ENCODE measurements around the gene ANTXR1.
"Not testable (repeated sequence)": the region's sequence is repeated elsewhere in the genome, so short reads cannot be mapped to it uniquely, and the experiment has no call there.

The ANTXR1 gene

DNA sequence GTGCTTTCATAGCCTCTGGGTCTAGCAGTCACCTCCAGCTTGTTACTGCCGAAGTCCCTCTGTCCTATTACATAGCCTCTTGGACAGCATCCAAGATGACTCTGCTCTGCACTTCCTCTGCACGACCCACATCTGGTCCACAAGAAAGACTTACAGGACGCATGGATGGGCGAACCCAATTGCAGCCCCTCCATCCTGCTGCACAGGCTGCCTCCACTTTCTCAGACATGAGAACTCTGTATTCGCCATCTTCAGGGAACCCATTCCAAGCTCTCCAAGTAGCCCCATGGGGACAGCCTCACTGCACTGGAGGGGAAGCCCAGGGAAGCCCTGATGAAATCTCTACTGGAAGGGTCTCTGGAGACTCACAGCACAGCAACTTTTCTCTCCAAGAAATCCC, 201.9 kb downstream of the ANTXR1 start:
- no peak for DNase-seq

DNA sequence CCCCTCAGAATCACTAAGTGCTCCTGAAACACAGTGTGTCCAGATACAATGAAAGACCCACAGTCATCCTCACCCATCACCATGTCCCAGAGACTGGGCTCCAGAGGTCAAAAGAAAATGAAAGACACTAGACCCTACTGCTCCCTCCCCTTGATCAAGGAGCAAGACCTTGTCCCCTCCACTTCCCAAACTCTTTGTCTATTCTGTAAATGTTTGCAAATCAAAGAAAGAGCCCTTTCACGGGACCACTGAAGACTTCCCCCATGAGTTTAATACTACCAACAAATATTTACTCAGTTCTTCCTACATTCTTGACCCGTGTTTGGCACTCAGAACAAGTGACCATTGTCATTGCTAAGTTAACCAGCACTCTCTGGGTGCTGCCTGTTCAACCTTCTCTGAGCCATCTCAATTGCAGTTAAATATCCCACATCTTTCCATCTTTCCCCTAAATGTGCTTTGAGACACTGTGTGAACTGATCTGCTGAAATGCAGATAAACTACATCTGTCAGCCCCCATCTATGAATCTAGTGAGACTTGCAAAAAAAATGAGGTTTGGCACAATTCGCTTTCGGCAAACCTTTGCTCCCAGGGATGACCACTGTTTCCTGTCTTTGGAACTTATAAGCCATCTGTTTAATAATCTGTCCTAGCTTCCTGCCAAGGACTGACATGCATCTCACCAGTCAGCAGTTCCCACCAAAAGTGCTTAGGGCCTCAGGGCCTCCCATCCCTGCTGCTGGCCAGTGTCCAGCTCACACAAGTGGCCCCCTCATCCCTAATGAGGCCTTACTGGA, 203.8 kb downstream of the ANTXR1 start:
- no peak for DNase-seq

DNA sequence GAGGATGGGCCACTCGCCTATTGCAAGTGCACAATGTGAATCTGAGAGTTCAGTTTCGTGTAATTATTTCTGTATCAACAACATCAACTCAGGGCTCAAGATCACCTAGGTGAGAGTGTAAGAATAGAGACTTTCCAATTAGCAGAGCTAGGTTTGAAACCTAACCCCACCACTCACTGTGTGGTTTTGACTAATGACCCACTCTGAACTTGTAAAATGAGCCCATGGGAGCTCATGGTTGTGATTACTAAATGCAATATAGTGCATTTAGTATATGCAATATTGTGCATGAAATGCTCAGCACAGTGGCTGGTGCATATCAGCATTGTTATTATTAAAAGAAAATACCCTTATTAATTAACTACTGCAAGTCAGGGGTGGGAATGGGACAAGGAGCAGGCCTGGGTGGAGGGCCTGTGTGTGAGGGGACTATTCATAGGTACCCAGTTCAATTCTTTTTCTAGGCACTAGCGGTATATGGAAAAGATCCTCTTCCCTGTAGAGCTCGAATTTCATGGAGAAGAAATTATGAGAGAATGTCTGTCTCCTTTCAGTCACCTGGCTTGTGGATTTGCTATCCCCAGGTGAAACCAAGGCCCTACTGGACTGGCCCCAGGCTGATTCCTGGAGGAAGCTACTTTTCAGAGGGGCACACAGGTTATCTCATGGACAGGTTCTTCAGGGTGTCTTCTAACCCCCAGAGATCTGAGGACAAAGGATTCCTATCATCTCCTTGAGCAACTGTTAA, 204.5 kb downstream of the ANTXR1 start:
- no peak for DNase-seq

DNA sequence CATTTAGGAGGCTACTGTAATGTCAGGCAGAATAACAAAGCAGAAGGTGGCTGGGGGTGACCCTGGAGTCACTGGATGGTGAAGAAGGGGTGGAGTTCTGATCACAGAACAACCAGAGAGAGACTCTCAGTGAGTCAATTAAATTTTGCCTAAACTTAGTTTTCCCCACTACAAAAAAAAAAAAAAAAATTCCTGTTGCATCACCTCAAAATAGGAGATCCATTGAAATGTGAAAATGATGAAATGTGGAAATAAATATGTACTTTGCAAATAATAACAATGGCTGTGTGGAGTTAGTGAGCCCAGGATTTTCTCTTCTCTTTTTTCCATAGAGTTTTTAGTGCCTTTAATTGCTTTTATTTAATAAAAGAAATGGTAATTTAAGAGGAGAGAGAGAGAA, 208.5 kb downstream of the ANTXR1 start:
- DNase-seq, result no peak

DNA sequence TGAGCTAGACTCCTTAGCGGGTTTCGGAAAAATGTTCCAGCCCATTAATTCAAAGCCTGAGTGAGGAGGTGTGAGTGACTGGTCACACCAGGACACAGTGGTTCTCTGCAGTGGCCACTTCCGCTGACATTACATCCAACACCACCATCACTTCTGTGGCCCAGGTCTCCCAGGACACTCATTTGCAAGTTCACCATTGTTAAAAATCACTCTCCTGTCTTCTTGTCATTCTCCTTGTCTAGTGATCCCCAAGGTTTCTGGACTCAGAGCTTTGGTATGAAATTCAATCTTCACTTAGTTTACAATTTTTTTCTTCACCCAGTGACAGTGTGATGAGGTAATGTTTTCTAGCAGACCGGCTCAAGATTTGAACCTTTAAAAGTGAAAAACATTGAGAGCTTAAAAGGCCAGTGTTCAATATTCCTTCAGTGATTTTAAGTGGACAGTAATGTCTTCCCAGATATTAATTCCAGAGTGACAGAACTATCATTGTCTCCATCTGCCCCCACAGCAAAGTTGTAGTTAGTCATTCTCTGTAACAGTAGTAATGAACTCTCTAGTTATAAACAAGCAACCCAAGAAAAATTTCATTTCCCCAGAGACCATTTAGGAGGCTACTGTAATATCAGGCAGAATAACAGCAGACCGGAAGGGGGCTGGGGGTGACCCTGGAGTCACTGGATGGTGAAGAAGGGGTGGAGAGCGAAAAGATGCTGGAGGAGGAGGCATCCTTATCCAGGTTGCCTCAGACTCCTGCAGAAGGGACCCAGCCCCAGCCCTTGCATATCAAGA, 209.2 kb downstream of the ANTXR1 start:
- no peak for DNase-seq

DNA sequence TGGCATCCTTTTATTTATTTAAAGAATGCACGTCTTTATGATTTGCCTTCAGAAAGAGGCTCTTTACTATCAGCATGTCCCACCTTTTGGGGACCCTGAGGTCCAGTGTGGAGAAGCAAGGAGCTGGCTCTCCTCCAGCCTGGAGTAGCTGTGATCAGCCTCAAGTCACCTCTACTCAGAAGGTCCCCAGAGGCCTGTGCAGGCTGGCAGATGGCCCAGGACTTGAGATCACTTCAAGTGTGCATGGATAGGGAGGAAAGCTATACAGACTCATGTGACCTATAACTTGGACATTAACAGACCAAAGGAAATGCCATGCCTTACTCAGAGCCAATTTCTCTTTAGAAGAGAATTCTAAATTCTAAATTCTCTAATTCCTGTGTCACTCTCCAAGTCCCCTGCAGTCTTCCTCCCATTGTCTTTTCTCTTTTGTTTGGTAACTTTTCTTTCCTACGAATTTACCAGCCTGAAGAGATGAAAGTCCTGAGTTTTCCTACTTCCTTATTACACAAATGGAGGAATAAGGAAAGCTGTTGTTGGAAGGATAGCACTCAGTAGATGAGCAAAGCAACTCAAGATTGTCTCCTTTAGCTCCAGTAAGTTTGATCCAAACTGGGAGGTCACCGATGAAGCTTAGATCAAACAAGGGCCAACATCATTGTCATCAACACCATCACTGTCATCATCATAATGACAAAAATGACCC, 210.1 kb downstream of the ANTXR1 start:
- no peak for DNase-seq

DNA sequence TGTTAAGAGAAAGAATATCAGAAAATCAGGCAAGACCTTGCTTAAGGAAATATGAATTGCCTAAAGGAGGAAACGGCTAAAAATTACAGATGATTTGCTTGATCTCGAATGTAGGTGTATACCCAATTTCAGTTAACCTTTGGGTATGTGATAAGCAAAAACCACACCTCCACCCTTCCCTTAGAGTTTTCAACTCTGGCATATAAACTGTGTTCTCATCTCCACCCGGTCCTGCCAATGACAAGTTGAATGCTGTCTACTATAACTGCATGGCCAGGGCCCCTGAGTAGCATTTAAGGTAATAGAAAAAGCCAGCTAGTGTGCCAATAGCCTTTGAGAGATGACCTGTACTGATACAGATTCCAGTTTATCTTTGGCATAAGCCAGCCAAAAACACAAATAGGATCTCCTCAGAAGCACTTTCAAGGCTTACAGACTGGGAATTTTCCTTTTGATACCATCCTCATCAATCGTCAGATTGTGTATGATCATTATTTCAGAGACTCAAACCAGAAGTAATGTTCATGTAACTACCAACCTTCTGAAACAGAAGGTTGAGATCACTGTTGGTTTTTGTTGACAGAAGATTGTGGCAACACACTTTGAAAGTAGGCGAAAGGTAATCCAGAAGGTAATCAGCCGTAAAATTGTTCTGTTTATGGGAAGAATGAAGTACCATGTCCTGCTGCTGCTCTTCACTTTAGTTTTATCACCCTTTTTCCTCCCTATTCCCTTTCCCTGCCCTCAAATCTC, 211.0 kb downstream of the ANTXR1 start:
- DNase-seq, result no peak

DNA sequence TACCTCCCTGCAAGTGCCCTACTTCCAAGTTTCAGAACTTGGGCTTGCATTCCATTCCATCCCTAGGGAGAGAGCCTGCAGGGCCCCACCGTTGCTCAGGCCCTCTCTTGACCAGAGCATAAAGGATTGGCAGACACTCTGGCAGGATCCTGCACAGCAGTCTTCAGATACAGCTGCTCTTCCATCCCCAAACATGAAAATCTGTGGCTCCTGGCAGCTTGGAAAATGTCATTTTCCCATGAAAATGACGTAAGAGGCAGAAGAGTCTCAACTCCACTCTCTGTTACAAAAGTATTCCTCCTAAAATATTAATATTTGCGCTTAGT, 211.5 kb downstream of the ANTXR1 start:
- DNase-seq, result no peak

DNA sequence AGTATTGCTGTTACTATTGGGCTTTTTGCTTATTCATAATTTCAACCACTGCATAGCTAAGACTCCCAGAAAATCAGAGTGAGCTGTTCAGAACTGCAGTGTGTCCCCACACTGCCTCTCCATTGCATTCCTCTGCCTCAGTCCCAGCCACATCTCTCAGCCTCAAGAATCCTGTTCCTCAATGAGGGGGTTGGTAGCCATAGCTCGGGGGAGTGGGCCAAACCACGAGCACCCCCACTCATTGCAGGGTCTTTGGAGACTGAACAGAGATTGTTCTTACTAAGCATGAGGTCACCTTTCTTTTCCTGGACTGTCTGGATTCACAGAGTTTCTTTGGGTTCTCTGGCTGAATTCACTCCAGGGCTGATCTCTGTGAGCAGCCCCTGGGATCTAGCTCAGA, 213.0 kb downstream of the ANTXR1 start:
- no peak for DNase-seq

DNA sequence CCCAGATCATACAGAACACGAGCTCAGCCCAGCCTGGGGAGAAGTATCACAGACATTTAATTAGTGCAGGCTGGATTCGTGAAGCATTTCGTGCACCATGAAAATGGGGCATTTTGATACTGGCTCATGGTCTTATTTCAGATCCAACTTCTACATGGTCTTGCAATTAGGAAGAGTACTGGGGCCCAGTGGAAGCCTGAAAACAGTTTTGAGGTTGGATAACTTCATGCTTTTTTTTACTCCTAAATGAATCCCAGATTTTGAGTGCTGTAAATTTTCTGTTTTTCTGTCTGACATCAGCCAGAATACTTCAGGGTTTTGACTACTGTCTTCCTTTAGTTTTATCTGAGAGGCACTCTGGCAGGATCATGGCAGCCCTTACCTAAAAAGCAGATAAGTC, 213.9 kb downstream of the ANTXR1 start:
- DNase-seq, result no peak

DNA sequence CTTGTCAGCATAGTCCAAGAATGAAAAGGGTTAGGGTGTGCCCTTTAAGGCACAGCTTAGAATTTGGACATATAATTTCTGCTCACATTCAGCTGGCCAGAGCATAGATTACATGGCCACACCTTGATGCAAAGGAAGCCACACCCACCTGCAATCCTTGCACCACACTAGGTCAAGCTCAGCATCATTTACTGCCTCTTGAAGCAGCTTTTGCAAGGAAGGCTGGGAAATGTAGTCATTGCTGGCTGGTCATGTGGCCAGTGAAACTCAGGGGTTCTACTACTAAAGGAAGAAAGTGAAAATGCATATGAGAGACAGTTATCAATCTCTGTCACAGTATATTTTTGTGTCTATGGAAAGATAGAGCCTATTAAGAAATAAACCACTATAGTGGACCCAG, 214.7 kb downstream of the ANTXR1 start:
- DNase-seq, result no peak

DNA sequence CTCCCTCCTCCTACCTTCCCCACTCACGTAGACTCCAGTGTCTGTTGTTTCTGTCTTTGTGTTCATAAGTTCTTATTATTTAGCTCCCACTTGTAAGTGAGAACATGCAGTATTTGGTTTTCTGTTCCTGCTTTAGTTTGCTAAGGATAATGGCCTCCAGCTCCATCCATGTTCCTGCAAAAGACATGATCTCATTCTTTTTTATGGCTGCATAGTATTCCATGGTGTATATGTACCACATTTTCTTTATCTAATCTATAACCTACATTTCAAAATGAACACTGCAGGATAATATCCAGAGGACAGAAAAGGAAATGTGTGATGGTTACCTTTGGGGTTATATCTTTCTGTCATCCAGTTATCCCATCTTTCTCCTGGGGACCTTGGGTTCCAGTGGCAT, 218.0 kb downstream of the ANTXR1 start:
- DNase-seq, result not testable (repeated sequence)

DNA sequence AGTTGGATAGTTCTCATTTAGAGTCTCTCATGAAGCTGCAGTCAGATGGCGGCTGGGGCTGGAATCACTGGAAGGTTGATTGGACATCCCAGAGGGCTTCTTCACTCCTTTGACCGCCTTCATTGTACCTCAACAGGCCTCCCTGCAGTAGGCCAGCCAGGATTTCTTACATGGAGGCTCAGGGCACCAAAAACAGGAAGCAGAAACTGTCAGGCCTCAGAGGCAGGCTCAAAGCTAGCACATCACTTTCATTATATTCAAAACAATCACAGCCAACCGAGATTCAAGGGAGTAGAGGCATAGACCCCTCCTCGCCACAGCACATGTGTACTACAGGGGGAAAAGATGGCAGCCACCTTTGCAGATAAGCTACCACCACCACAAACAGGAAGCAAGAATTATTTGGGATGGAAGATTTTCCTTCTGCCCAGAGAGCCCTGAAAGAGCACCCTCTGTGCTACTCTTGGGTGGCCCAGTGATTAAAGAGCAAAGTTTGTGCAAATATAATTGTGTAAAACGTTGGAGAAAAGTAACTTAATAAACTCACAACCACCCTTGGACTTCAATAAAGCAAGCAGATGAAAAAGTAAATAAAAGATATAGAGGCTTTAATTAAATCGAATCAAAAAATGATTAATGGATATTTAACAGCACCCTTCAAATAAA, 218.8 kb downstream of the ANTXR1 start:
- DNase-seq, result peak; percentile 15

DNA sequence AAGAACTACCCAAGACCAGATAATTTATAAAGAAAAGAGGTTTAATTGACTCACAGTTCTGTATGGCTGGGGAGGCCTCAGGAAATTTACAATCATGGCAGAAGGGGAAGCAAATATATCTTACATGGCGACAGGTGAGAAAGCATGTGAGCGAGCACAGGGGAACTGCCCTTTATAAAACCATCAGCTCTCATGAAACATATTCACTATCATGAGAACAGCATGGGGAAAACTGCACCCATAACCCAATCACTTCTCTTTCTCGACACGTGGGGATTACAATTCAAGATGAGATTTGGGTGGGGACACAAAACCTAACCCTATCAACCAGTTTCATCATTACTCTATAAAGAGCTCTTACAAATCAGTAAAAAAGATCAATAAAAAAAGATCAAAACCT, 222.9 kb downstream of the ANTXR1 start:
- not testable (repeated sequence) for DNase-seq

DNA sequence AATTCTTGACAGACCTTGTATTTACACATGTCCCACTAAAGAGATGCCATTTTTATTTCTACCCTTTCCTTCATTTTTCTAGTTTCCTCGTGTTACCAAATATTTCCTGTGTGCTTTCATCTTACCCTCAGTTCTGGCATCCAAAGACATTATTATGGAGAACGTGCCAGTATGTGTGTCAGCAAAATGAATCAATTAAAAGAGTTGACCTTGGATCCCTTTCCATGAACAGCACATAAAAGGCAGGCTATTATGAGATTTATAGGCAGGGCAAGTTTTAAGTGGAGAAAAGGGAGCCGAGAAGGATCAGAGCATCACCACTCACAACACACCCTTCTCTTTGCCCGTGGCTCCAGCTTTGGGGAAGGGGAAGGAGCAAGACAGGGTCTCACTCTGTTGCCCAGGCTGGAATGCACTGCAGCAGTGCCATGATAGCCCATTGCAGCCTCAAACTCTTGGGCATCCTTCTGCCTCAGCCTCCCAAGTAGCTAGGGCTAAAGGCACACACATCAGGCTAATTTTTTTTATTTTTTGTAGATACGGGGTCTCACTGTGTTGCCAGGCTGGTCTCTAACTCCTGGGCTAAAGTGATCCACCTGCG, 224.2 kb downstream of the ANTXR1 start:
- DNase-seq, result no peak

DNA sequence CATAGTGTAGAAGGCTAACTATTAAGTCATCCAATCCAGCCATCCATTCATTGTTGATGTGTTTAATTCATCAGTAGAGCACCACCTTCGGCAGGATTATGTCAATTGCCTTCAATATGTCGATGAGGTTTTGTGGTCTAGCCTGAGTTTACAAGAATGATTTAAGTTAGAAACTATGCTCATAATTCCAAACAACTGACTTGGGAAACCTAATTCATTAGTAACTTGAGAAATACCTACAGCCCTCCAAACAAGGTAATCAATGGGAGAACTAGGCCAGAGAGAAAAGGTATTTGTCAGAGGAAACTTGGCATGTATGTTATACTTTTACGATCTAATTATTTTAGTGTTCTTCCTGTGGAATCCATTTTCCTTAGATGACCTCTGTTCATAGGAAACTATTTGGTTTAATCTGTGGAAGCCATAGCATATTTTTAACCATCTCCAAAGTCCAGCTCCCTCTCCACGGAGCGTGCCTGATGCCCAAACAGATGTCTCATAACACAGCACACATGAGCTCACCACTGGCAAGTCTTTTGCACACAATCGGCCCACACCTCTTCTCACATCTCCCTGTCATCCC, 225.6 kb downstream of the ANTXR1 start:
- DNase-seq, result no peak

DNA sequence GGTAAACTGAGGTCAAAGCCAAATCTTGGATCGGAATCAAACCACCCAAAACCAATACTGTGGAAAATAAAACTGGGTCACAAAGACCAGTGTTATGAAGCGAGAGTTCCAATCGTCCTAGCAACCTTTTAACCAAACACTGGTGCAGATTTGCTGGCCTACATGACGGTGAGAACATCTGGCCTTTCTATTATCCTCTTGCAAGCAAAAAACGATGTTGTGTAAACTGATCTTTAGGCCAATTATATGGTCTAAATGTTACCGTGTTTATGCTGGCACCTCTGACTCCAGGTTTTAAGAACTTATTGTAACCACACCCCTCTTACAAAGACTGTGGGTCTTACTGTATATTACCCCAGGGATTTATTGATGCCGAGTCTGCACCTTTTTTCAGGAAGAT, 228.1 kb downstream of the ANTXR1 start:
- no peak for DNase-seq

DNA sequence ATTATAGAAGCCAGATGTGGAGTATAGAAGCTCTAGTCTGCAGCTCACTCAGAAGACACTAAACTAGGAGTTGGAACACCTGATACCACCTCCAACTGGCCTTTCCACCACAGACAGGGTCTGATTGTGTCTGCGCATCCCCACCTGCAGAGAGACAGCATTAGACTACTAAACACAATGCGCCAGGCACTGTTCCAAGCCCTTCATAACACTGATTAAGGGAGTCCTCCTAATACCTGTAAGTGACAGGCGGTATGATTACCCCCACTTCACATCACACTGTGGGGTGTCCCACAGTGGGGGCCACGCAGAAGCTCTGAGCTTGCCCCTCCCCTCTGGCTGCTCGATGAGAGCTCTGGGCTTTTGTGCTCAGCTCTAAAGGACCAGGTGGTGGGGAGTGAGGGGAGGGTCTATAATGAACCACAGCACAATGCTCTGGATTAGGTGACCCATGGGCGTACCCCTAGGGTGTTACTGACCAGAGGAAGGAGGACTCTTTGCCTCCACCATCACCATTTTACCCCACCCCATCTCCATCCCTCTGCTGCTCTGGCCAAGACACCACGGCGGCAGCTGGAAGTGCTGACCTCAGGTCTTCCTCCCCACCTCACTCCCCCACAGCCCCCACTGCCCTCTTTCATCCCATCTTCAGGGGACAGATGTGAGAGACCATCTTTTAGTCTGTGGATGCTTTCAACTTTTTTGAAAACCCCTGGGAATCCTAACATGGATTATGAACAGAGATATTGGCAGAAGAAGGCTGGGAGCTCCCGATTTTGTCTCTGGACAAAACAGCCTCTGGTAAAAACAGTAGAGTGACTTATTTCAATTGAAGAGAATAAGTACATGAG, 228.9 kb downstream of the ANTXR1 start:
- no peak for DNase-seq

DNA sequence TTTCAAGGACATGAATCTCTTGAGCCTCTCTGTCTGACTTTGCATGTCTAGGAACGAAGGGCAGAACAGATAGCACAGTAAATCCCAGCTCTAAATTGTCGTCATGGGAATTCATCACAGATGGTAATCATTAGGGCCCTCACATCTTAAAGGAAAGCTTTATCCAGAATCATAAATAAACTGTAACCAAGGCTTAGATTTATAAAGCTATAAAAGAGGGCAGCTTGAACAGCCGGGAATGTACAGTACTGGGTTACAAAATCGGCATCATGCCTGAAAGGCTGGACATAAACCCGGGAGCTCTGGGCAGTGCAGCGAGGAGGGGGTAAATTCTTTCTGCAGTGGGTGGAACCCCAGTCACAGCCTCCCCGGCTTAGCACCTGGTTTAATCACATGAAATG, 229.7 kb downstream of the ANTXR1 start:
- no peak for DNase-seq

DNA sequence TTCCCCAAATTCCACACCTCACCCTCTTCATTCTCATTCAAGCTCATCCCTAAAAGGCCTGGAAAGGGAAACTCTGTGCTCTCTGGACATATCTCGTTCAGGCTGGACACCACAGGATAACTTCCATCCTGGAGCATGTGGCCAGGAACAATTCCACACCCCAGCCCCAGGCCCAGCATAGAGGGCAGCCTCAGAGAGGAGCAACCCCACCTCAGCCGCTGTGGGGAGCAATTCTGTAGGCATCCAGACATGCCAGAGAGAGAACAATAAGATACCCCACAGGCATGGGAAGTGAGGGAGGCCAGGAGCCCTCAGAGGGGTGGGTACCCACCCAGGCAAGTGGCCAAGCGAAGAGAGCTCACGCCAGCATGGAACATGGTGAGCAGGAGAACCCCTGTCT, 230.7 kb downstream of the ANTXR1 start:
- no peak for DNase-seq

Measured in islet precursor cell (in vitro differentiated cells).